Hematopoietic multipotent progenitor cell (in vitro differentiated cells): ENCODE results near the gene SGSM1. TPM values are rescaled to one million over a fixed set of nuclear protein-coding genes. Genes with fewer than 3 reads are reported as not detected.

Experiments used
- DNase-seq, 3 donors: peaks; one replicate each; pipeline ENCODE4 v3.0.0-alpha.2; 2011 to 2015; ENCODE audit warnings: low read depth in 2 of 3, low spot score in 2 of 3
- small RNA-seq: library from RNA; depleted of rRNA; stranded (forward); fragments of <200 nt; gene quantifications from one replicate; pipeline ENCODE3, GENCODE V24; 2012
- total RNA-seq: library from RNA; depleted of rRNA; stranded (reverse); fragments of >200 nt; gene quantifications from one replicate; pipeline ENCODE4 v1.2.3, GENCODE V29; 2012

SGSM1 gene
- total RNA-seq, 1 donor, result 1.1 TPM

DNA sequence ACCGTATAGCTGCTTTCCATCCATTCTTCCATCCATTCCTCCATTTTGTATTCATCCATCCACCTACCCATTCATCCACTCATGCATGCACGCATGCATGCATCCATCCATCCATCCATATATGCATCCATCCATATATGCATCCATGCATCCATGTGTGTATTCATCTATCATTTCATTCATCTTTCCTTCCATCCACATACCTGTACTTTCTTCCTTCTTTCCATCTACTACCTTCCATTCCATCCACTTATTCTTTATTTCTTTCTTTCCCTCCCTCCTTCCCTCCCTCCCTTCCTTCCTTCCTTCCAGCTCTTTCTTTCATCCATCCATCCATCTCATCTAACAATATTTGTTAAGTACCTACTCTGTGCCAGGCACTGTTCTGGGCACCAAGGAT, 166.4 kb downstream of the SGSM1 start:
- DNase-seq, result no peak

DNA sequence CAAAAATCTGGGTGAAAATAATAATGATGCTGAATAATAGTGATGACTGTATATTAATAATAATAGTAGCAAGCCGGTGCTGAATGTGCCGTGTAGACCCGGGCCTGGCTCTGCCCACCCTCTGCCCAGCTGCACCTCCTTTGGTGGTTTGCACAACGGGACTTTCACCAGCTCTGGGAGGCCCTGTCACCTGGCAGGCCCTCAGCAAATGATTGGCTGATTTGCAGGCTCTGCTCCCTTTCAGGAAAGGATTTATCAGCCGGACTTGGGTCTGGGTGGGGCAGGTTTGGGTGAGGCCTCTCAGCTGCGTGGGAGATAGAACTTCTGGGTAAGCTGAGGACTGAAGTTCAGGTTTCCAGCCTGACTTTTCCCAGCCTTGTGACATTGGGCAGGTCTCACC, 167.9 kb downstream of the SGSM1 start:
- DNase-seq, result no peak

DNA sequence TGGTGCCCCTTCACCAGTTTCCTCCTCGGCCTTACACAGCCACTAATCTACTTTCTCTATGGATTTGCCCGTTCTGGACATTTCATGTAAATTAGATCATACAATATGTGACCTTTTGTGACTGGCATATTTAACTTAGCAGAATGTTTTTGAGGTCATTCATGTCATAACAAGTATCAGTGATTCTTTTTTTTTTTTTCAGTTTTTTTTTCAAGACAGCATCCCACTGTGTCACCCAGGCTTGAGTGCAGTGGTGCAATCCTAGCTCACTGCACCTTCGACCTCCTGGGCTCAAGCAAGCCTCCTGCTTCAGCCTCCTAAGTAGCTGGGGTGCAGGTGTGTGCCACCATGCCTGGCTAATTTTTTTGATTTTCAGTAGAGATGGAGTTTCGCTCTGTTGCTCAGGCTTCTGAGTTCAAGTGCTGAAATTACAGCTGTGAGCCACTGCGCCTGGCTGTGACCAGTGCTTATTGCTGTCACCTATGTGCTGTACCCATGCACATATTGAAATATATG, 169.2 kb downstream of the SGSM1 start:
- DNase-seq, result no peak

DNA sequence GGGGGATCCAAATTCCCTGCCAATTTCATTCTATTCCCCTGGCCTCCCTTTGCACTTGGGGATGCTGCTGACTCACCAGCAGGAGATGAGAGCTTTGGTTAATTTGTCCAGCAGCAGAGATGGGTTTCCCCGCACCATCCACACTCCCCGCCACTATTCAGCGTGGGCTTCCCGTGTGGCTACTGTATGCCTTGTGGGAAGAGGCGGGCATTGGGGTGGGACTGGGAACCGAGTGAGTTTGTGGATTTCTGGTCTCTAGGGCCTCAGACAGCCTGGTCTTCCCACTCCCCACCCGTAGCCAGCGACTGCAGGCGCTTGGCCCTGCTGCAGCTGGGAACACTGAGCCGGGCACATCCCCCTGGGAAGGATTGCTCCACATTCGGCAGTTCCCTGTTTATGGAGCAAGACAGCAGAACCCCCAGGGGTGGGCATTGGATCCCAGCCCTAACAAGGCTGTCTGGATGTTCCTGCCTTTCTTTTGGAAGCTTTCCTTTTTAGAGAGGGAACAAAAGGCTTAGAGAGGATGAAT, 169.9 kb downstream of the SGSM1 start:
- DNase-seq, result no peak

DNA sequence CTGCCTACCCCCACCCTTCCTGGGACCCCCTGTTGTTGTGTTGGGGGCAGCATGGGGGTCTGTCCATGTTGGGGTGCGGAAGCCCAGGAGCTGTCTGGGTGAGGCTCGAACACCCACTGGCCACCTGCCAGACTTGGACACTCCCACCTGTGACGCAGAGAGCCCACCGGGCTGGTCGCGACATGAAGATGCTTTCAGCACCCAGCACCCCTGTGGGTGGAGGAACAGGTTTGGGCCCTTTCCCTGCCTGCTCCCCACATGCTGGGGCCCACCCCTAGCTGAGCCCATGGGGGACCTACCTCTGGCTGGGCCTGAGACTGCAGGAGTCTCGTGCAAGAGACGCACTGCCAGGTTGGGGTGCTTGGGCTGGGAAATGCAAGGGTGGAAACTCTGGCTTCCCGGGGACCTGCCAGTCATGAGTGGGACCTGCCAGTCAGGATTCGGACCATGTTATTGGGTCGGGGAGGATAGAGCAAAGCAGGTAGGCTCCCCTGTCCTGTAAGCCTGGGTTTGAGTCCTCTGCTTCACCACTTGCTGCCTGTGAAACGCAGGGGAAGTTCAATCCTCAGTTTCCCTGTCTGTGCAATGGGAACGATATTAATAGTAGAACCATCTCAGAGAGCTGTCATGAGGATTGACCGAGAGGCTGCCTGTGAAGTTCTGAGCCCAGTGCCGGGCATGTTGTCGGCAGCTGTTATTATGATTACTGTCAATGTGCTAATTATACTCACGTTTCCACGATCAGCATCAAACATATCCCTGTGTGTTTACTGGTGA, 170.6 kb downstream of the SGSM1 start:
- DNase-seq, result no peak

Small RNA genes lying within 50 kb of the gene (small RNA-seq; reads per million reads assigned to genes)
- gene RF00275, result not detected

Other genes with a start within 250 kb of the SGSM1 start
- 10.0 TPM for gene LRRC75B, start 213.1 kb upstream of the SGSM1 start, total RNA-seq
- 18.6 TPM for gene GGT1, start 203.0 kb upstream of the SGSM1 start, total RNA-seq
- gene PIWIL3, start 31.5 kb upstream of the SGSM1 start, total RNA-seq, result under 0.01 TPM
- not detected for gene LHFPL7, start 140.5 kb downstream of the SGSM1 start, total RNA-seq
- gene KIAA1671, start 146.5 kb downstream of the SGSM1 start, total RNA-seq, result 0.54 TPM